ENCODE data around the gene ORMDL2. TPM values are rescaled to one million over a fixed set of nuclear protein-coding genes. Genes with fewer than 3 reads are reported as not detected.

The ORMDL2 gene
- total and polyA plus RNA-seq, 2 donors (not counting 3 experiments of a cell fraction or from before 2014, with no cell fraction given), result 55.0 to 70.4 TPM

DNA sequence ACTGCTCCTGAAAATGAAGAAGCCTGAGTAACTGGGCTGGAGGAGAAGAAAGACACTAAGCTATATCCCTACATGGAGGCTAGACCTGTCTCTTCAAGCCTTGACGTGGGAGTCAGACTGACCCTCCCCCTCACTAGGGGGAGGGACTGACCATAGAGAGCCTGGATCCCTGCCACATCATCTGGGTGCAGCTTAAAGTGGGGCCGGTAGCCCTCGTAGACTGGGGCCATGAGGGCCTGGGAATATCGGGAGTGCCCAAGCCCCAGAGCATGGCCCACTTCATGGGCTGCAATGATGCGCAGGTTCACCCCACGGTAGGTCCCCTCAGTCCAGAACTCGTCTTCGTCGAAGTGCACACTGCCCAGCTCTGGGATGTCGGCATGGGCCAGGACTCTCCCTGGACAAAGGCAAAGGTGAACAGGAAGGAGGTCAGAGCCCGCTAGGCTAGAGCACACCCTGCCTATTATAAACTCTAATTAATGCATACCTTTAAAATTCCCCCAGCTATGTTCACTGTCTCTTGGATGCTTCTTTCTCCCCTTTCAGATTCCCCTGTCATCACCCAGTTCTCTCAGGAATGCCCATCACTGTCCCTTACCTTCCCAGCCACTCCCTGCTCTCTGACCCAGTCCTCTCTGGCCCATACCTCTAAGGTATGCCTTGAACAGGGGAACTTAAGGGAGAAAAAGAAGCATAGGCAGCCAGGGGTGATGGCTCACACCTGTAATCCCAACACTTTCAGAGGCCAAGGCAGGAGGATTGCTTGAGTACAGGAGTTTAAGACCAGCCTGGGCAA is 21.7 kb downstream of the ORMDL2 start:
- intact Hi-C loops (cut with micrococcal nuclease), result no loop called here
- no peak overlapping the region for H3K4me2 ChIP-seq (ENCODE audit: insufficient read depth, low read length)
- H3K27me3 ChIP-seq (ENCODE audit: control insufficient read depth in 2 of 2, insufficient read depth in 2 of 2, low read length in 2 of 2), result no peaks in the 10 kb centered on the region
- no peak for DNase-seq (ENCODE audit: low read depth, low spot score)
- dilution Hi-C loops (cut with MboI; ENCODE audit: extremely low pct_ligation_motif_present, low sequenced_read_pairs), result no loop called here
- POLR2A ChIA-PET, result interaction anchor here (1.0 to 1.5 kb wide), 2 partner anchors 8 to 10 kb away, joined by 3 to 4 read pairs; partner anchors contain the start of gene DNAJC14
- H3K9me3 ChIP-seq (replicated peaks; ENCODE audit: control insufficient read depth, insufficient read depth, low read length), result no peaks in the 10 kb centered on the region
- no peak overlapping the region for H3K4me3 ChIP-seq (replicated peaks in 1 of 3; ENCODE audit: insufficient read depth in 1 of 3, low read depth in 1 of 3, low read length in 3 of 3)
- CTCF ChIA-PET, result interaction anchor here (1.1 kb wide), 1 partner anchor 9 kb away, joined by 3 read pairs; no protein-coding TSS in a partner anchor
- no peak overlapping the region for H2AFZ ChIP-seq (ENCODE audit: low read depth, low read length)
- no peak overlapping the region for H3K27ac ChIP-seq (ENCODE audit: insufficient read depth, low read depth, low read length)
- H3K79me2 ChIP-seq (ENCODE audit: control insufficient read depth, insufficient read depth, low read length), result no peaks in the 10 kb centered on the region
- no peak overlapping the region for H3K9ac ChIP-seq (replicated peaks; ENCODE audit: extremely low read depth, insufficient read depth, low read length)
- no peaks in the 10 kb centered on the region for H3K9me1 ChIP-seq (replicated peaks; ENCODE audit: control insufficient read depth, extremely low read depth, insufficient read depth, low read length)
- BruUV-seq (replicated peaks), result no TSS peak
- no peak for FAIRE-seq
- H3K4me1 ChIP-seq (ENCODE audit: control insufficient read depth, extremely low read depth, insufficient read depth, low read length), result peaks cover 8% of the 10 kb centered on the region
- no peaks in the 10 kb centered on the region for H3K36me3 ChIP-seq (ENCODE audit: control insufficient read depth in 2 of 2, extremely low read depth in 1 of 2, insufficient read depth in 2 of 2, low read length in 2 of 2)
- TF ChIP-seq CTCF (IDR thresholded peaks at IDR 0.05; ENCODE audit: extremely low read depth in 1 of 2, insufficient read depth in 1 of 2, low read depth in 1 of 2, low read length in 2 of 2) (no peak), POLR2A (IDR thresholded peaks at IDR 0.05; ENCODE audit: low read depth, low read length) (no peak), MYC (IDR thresholded peaks at IDR 0.05; ENCODE audit: low read depth, low read length) (no peak), JUN (IDR thresholded peaks at IDR 0.05; ENCODE audit: borderline replicate concordance, insufficient read depth, insufficient read length, low read depth) (no peak)
- TF ChIP-seq, protein P1, sequence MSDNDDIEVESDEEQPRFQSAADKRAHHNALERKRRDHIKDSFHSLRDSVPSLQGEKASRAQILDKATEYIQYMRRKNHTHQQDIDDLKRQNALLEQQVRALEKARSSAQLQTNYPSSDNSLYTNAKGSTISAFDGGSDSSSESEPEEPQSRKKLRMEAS (IDR thresholded peaks at IDR 0.05; ENCODE audit: insufficient read depth, insufficient read length), result no peak
- no peaks in the 10 kb centered on the region for H4K20me1 ChIP-seq (replicated peaks; ENCODE audit: control insufficient read depth, extremely low read depth, insufficient read depth, low read length)
